HG03354 (cell line): ENCODE measurements around the gene CREB5.

Experiments
- ATAC-seq: cut with Tn5 transposase; IDR thresholded peaks from one replicate; pipeline ENCODE4 v1.9.1; 2021; ENCODE audit warnings: mild to moderate bottlenecking; ENCODE audit not compliant: unreplicated experiment, poor library complexity, severe bottlenecking

The CREB5 gene

DNA sequence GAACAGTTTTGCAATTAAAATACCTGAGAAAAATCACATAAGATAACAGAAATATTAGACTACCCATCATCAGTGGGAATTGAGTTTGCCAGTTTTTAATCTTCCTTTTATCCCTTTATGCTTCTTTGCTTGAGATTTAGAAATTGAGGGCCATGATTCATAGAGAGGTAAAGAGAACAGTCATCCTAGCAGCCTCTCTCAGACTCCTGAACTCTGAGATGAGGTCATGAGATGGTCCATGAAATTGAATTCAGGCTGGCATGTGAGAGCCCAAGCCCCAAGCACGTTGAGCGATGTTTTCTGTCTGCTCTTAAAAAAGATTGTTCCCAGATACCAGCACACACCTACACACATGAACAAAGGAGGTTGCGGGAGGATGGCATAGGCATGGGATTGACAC, 91.1 kb downstream of the CREB5 start:
- ATAC-seq: no peak

DNA sequence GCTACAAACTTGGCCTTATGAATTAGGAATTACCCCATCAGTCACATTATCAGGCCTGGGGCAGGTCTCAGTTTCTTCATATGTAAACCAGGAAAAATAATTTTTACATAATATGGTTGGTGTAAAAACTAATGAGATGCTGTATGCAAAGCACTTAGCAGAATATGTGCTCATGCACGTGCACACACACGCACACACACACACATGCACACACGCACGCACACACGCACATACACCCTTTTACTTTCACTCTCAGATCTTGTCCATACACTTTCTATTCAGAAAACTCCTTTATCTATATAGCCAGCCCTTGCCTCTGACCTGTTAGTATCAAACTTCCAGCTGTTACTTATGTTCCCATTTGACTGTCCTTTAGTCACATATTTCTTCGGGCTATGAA, 92.7 kb downstream of the CREB5 start:
- ATAC-seq: no peak

DNA sequence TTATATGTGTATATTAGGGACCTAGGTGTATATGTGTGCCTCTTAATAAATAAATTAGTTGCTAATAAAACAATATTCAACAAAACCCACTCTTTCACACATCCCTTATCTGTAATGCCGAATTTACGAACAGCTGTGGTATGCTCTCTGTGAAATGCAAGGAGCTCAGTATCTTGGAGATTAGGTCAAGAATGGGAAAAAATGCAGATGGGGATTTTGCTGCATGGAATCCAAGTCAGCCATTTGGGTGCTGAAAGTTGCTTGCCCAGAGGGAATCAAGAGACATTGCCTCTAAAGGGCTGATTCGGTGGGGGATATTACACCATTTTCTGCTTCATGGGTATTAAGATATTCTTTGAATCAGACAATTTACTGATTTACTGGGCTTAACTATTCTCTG, 93.5 kb downstream of the CREB5 start:
- no peak for ATAC-seq

DNA sequence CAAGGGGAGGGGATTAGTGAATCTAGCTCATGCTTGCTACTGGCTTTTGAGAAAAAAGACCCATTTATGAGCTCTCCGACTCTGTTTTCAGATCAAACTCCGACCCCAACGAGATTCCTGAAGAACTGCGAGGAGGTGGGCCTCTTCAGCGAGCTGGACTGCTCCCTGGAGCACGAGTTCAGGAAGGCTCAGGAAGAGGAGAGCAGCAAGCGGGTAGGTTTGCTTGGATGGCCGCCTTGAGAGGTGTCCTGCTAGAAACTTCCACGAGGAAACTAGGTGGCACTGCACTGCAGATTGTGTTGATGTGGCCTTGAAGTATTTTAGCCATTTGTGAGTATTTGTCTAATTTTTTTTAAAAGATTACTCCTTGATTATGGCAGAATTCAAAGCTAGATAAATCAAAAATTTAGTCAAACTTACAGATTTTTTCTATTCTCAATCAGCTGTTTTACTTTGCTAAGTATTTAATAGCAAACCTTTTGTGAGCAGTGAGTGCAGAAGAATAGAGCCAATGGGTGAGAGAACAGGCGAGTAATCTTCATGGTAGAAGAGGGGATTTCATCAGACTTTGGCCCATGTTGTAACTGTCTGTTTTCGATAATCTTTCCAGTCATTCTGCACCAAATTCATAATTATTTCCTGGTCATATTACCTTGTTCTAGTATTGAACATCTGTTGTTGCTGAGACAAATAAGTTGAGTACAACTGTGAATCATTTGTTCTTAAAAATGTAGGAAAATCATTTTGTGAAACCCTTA, 95.4 kb downstream of the CREB5 start:
- no peak for ATAC-seq

DNA sequence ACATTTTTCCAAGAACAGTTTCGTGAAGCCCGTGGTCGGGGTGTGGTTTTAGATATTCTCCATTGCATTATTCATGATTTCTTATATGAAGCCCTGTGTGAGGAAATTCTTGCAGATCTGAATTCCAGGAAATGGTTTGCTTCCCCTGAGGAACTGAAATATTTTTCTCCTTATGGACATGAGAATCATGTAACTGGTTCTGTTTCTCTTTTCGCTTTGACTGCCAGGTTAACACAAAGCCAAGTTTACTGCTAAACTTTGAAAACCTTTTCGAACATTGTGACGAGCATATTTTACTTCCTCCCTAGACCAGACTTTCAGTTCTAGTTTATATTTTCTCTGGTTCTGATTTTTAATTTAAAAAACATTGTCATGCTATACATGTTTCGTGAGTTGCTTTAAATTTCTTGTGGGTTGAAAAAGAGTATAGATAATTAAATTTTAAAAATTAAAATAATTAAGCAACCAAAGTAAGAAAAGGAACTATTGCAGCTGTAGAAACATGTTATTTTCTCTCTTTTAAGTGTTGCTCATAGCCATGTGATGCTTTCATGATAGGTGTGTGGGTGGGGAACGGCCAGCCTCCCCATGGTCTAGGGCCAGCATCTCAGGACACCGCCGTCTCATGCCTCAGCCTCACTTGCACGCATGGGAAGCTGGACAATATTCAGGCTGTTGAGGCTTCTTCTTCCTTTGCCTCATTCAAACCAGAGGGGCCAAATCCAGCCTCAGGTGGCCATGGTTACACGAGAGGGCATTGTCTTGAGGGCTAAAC, 97.1 kb downstream of the CREB5 start:
- ATAC-seq: peak; percentile 46

DNA sequence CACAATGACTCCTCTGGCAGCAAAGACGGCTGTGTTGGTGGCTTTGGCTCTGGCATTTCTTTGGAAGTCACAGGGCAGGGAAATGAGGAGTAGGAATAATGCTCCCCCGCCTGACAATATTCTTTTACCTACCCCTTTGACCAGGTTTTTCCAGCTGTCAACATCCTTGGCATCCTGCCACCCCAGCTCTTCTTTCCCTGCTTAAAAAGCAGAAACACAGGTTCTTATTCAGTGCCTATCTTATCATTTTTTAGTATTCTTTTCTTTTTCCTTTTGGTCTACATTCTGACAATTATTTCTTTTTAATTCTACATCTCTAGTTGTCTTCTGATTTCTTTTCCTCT, 97.7 kb downstream of the CREB5 start:
- ATAC-seq: no peak

DNA sequence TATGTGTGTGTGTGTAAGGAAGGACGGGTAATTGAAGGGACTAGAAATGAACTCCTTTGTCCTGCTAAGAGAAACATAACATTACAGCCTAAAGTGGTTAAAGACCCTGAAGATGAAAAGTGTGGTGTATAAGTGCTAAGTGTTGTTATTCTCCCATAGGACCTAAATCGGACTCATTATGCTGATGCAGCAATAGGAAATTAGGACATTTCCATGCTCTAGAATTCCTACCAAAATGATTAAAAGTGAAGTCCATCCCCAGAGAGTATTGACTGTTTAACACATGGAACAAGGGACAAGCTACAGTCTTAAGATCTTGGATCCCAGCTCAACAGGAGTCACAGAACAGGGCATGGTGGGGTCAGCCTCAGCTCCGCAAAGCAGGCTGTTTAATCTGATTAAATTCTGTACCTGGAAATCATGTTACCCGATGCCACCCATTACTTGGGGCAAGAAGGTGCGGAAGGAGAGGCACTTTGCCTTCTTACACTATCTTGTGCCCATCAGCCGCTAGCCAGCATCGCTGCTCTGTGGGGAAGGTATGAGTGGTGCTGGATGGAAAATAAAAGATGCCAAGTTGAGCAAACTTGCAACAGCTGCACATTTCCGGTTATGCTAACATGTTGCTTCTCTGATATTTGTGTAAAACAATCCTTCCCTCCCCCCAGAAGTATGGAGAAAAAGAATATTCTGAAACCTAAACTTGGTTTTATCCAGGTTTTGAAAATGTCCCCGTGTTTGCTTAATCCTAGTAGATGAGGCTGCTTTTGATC, 100.5 kb downstream of the CREB5 start:
- no peak for ATAC-seq

DNA sequence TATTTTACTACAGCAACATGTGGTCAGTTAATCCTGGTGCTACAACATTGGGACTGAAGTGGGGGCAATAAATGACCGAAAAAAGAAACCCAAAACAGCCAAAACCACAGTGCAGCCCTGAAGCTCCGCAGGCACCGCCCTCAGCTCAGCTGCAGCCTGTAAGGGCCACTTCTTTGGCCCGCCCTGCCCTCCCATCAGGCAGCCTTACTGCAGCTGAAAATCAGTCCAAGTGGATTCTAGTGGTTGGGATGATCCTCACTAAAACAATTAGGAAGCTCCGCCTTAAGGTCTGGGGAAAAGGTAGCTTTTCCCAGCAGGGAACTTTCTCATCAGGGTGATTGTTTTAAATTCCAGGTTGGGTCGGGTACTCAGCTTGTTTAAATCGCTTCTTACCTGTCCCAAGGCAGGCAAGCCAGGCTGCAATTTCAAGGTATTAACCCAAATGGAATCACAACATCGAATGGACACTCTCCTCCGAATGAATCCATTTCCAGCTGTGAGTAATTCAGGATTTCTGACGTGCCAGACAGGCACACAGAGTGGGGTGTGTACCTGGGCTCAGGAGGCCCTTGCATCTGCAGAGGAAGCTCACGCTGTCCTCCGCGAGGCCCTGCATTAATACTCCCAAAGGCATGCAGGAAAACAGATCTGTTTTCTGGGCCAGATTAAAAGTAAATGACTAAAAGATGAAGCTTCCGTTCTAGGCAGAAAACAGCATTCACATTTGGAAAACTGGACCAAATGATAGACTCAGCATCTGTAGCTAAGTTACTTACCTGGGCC, 104.3 kb downstream of the CREB5 start:
- no peak for ATAC-seq

DNA sequence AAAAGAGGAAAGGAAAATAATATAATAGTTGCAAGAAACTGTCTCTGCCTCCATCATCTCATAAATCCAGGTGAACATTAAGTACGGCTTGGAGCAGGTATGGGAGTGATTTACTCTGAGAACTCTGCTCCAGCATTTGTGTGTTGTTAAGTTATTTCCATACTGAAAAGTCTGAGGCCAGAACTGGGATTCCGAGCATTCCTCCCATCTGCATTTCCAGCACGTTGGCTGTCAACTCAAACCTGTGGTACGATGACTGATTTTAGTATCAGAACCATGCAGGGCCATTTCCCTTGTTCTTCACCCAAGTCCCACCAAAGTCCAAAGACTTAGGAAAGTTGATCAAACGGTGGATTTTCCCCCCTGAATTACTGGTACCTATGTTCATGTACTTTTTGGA, 104.9 kb downstream of the CREB5 start:
- no peak for ATAC-seq

DNA sequence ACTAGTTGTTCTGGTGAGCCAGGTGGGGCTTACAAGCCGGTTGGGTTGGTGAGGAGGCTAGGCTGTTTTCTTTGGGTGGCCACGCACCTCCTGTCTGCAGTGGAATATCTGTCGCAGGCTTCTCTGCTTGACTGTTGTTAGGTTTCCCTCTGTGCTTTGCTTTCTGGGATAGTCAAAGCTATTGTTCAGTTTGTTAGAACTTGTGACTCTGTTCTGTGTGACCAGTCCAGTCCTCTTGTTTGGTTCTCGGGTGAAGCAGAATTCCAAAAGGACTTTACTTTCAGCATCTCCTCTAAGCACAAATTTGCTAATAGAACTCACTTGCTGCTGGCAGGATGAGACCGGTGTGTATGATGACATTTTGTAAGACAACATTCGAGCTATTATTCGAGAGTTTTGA, 105.3 kb downstream of the CREB5 start:
- no peak for ATAC-seq

DNA sequence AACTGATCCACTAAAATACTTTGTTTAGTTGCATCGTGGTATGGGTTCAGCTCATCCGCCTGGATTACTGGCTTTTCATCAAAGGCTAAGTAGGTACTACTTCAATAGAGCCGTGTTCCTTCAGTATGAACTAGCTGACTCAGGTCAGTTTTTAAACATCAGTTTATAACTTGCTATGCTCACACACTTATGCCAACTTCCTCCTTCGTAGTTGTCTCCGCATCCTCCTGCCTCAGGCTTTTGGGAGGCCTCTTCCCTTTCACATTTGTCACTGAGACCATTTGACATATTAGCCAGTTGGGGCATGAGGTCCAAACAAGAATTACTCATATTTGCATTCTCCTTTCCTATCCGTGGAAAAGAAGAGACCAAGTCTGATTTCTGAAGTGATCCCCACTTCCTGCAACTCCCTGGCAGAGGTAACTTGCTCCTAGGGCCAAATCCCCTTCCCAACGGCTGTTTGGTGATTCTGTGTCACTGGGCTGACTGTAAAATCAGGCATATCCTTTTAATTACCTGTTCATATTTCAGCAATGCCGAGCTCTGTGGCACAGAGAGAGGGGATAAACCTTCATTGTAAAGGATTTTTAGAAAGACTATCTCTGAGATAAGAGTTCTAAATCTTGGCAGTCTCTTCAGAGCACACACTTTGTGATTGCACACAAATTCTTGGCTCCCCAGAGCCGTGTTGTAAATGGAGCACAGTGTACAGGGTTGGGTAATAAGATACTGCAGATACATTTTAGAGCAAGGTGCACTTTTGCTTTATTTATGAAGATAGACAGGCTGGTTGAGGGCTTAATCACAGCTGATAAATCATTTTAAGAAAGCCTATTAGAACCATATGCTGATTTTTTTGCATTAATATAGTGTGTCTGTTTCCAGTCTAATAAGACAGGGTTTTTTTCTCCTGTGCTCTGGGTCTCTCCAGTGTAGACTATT, 108.0 kb downstream of the CREB5 start:
- ATAC-seq: no peak

DNA sequence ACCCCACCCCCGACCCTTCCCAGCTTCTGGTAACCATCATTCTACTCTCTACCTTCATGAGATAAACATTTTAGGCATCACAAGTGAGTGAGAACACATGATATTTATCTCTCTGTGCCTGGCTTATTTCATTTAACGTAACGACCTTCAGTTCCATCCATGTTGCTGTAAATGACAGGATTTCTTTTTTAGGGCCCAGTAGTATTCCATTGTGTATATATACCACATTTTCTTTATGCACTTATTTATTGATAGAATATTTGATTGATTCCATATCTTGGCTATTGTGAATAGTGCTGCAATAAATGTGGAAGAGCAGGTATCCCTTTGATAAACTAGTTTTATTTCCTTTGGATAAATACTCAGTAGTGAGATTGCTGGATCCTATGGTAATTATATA, 112.7 kb downstream of the CREB5 start:
- ATAC-seq: no peak

DNA sequence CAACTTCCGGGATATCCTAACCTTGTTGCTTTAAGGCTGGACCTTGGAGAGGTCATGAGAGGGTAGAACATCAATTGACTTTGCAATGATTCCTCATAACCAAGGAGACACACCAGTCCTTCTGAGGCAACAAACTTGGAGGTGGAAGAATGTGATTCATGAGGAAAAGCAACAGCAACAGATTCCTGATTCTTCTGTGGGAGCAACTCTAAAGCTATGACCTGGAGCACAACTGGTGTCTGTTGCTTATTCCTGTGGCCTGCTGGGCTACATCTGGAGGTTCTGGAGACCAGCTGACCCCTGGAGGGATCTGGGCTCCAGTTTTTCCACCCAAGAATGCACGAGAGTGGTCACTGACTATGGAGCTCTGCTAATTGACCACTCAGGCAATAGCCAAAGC, 116.6 kb downstream of the CREB5 start:
- no peak for ATAC-seq

DNA sequence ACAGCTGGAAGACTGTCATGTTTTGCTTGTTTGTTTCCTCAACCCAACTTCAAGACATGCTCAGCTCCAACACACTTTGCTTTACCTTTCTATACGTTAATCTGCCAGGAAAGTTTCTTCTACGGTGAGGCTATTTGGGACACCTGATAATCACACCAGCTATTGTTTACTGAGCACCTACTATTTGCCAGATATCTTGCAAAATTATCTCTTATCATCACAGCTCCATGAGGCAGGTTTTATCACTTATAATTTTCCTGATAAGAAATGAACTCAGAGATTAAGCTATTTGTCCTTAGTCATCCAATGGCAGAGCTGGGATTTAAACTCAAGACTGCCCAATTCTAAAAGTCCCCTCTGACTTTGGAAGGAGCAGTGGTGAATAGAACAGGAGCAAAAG, 117.4 kb downstream of the CREB5 start:
- ATAC-seq: no peak

DNA sequence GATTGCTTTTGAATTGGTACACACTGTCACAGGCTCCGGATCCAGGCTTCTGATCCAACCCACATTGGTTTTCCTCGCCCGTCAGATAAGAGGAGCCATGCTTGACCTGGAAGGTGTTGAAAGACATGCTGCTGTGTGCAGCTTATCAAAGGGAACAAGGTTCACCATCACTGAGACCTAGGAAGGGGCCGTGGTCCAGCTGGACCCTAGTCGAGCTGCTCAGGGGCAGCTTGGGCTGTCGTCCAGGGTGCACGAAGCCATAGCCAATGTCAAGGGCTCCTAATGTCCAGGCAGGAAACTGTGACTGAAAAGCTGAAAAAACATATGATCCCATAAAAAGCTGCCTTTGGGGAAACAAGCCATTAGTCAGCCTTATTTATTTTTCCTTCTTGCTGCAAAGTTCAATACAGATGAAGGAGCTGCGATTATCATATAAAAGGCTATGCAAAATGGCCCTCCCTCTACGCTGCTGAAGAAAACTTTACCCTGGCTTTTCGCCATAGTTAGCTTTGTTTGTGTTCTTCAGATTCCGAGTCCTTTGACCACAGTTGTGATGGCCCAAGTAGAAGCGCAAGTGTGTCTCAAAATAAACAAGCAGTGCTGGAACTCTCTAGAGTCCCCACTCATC, 118.0 kb downstream of the CREB5 start:
- no peak for ATAC-seq

DNA sequence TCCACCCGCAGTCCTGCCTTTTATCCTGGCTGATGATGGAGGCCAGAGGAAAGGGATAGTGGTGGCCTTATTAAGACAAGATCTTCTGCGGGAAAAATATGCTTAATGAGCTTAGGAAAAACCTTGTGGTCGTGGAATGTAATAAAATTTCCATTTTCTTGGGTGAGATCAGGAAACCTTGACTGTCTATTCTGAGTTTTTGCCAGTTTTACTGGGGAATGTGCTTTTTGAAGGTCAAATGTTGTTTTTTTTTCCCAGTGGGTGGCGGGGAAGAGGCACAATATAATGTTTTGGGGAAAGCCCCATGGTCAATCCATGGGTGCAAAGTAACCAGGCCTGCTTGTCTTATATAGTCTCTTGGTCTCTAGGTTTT, 118.5 kb downstream of the CREB5 start:
- ATAC-seq: no peak

DNA sequence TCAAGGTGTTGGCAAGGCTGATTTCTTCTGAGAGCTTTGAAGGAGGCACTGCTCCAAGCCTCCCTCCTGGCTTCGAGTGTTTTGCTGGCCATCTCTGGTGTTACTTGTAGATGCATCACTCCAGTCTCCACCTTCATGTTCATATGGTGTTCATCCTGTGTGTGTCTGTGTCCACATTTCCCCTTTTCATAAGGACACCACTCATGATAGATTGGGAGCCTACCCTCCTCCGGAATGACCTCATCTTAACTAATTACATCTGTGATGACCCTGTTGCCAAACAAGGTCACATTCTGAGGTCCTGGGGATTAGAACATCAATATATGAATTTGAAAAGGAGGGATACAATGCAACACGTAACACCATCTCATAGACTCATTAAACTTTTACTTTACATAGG, 119.0 kb downstream of the CREB5 start:
- no peak for ATAC-seq

DNA sequence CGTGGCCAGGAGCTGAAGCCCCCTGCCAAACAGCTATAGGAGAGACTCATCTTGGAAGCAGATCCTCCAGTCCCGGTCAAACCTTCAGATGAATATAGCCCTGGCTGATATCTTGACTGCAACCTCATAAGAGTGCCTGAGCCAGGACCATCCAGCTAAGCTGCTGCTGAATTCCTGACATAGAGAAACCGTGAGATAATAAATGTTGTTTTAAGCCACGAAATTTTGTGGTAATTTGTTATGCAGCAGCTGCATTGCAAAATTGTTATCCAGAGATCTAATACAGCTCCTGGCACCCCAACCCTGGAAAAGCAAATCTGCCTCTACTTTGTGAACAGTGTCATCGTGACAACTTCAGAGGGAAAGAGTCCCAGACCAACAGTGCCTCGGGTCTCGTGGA, 119.9 kb downstream of the CREB5 start:
- no peak for ATAC-seq

DNA sequence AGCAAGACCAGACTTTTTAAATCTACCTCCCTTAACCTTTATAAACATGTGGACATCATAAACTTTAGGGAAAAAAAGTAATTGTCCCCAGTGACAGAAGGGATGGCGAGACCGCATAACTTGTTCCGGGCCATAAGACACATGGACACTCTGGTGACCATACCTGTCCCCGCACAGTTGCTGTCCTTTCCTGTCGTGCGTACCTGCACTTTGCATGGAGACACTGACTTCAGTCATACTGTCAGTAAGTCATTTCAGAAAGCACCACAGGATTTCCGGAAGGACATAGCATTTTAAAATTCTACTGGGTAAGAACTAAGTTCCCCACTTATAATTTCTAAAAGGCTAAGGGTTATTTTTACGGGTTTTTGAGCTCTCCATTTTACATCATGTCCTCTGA, 120.9 kb downstream of the CREB5 start:
- no peak for ATAC-seq
